Esophagus squamous epithelium (tissue), 5 donors: ENCODE data around the gene HPCAL4. TPM values are rescaled to one million over a fixed set of nuclear protein-coding genes. Genes with fewer than 3 reads are reported as not detected.

Source experiments
- DNase-seq: peaks from one replicate; lab custom pipeline; 2025; lab: John Stamatoyannopoulos, UW
- H3K27ac ChIP-seq, 4 donors: fragments of 200-600 bp; sonication (generic); one replicate each; pipeline ENCODE4 v1.5.1; 2016 to 2019; ENCODE audit warnings: mild to moderate bottlenecking in 1 of 4
- H3K27me3 ChIP-seq, 4 donors: fragments of 200-600 bp; sonication (generic); 1 replicate in 3 of 4; 2 replicates in 1 of 4; pipeline versions ENCODE4 v1.5.1 to v1.6.0; 2017 to 2021; ENCODE audit warnings: antibody characterized with exemption in 1 of 4
- H3K36me3 ChIP-seq, 3 donors: fragments of 200-600 bp; sonication (generic); one replicate each; pipeline ENCODE4 v1.5.1; 2016 to 2019
- H3K4me1 ChIP-seq, 3 donors: fragments of 200-600 bp; sonication (generic); one replicate each; pipeline ENCODE4 v1.5.1; 2017 to 2019
- H3K4me3 ChIP-seq, 4 donors: fragments of 200-600 bp; sonication (generic); 1 replicate in 3 of 4; 2 replicates in 1 of 4; pipeline ENCODE4 v1.5.1; 2016 to 2019; ENCODE audit warnings: mild to moderate bottlenecking in 2 of 4, moderate library complexity in 1 of 4
- H3K9me3 ChIP-seq, 3 donors: fragments of 200-600 bp; sonication (generic); one replicate each; pipeline ENCODE4 v1.5.1; 2016 to 2019
- CTCF ChIP-seq, 6 experiments: fragments of 450-650 bp in 4 of 6; fragments of 200-600 bp in 2 of 6; sonication (generic) in 2 of 6; IDR thresholded peaks; one replicate each; pipeline ENCODE4 v1.5.1; 2016 to 2019; ENCODE audit warnings: antibody characterized with exemption in 6 of 6, mild to moderate bottlenecking in 4 of 6, moderate library complexity in 4 of 6
- POLR2A ChIP-seq, 4 donors: fragments of 450-650 bp; IDR thresholded peaks; one replicate each; pipeline ENCODE4 v1.6.1; 2017; ENCODE audit warnings: antibody characterized with exemption in 4 of 4, mild to moderate bottlenecking in 4 of 4, moderate library complexity in 3 of 4
- WGBS, 2 donors: methylation state at CpG; one replicate each; pipeline ENCODE4 v1.1.5; 2018; 5-methylcytosine and 5-hydroxymethylcytosine counted together
- intact Hi-C: fragments of 100-400 bp; cut with DNase I; formaldehyde crosslinking; loops from one replicate; pipeline ENCODE4 v1.15.0; 2022
- total RNA-seq, 4 donors: library from RNA; depleted of rRNA; stranded (reverse); fragments of >200 nt; gene quantifications; one replicate each; pipeline ENCODE4 v1.1.0, GENCODE V29; 2016
- donor health status: DM: yes; HTN: yes; CAD: no.

HPCAL4 gene
- total RNA-seq, 4 donors from 2014 or later: 0.19 to 0.41 TPM; not detected in 2

- Histone ChIP-seq H3K4me1 (peaks cover 8 to 24% (median 14%) of the 10 kb centered on the region in 3 donors), H3K27ac (peak within 1 kb of the TSS in 3 of 4 donors; percentile 55 to 64 (median 57)), H3K36me3 (no peaks in the 10 kb centered on the region), H3K4me3 (peak within 1 kb of the TSS; percentile 11 to 67 (median 46)), H3K9me3 (no peaks in the 10 kb centered on the region), H3K27me3 (peaks cover 5 to 63% (median 9%) of the 10 kb centered on the region in 4 donors)
- DNase-seq: no peak
- intact Hi-C loops: no loop called here
- no peak for TF ChIP-seq POLR2A (IDR thresholded peaks at IDR 0.05)
- no peak for TF ChIP-seq CTCF (IDR thresholded peaks at IDR 0.05)
- WGBS, 2 donors: 2 to 6% methylated on average over 11 to 17 of the region's 55 CpGs
Observed at GRCh38 chr1:39671793-39672550, 19.3 kb downstream of the HPCAL4 start, which contains the start of gene NT5C1A. Gene NT5C1A (minus strand): TSS chr1:39672107. CDS start chr1:39672038, 69 bp downstream.

DNA sequence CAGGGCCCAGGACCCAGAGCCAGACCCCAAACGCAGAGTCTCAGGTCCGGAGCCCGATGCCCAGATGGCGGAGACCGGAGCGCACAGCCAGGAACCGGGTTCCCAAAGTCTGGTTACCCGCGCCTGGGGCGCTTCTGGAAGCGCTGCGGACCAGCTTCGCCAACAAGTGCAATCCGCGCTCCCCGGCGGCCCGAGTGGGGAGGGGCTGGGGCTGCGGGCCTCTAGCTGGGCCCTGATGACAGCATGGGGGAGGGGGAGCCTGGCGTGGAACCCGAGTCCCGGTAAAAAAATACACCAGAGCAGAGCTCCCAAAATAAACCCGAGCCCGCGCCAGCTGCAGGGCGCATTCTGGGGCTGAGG, 19.8 kb downstream of the HPCAL4 start:
- peak overlapping the region in 3 of 4 donors; percentile 55 to 64 (median 57) for H3K27ac ChIP-seq
- TF ChIP-seq POLR2A (IDR thresholded peaks at IDR 0.05): no peak
- TF ChIP-seq CTCF (IDR thresholded peaks at IDR 0.05): no peak
- peak overlapping the region; percentile 11 to 67 (median 46) for H3K4me3 ChIP-seq

GRCh38 chr1:39670689-39671088, 20.5 kb downstream of the HPCAL4 start:
- DNase-seq: no peak
- intact Hi-C loops: no loop called here
- Histone ChIP-seq H3K36me3 (no peaks in the 10 kb centered on the region), H3K4me3 (no peak overlapping the region), H3K27ac (no peak overlapping the region), H3K9me3 (no peaks in the 10 kb centered on the region), H3K27me3 (peaks cover 5 to 66% (median 9%) of the 10 kb centered on the region in 4 donors), H3K4me1 (peaks cover 8 to 24% (median 14%) of the 10 kb centered on the region in 3 donors)
- WGBS, 2 donors: 63 to 64% methylated on average over 1 of the region's 1 CpG
- no peak for TF ChIP-seq POLR2A (IDR thresholded peaks at IDR 0.05)
- TF ChIP-seq CTCF (IDR thresholded peaks at IDR 0.05): no peak

More for the DNA sequence above, 19.8 kb downstream of the HPCAL4 start:
- intact Hi-C loops: no loop called here
- H3K36me3 ChIP-seq: no peaks in the 10 kb centered on the region
- peaks cover 5 to 63% (median 9%) of the 10 kb centered on the region in 4 donors for H3K27me3 ChIP-seq
- WGBS, 2 donors: no CpG with 5 or more reads among the region's 26 CpGs
- no peak for DNase-seq
- H3K4me1 ChIP-seq: peaks cover 8 to 24% (median 14%) of the 10 kb centered on the region in 3 donors
- H3K9me3 ChIP-seq: no peaks in the 10 kb centered on the region

GRCh38 chr1:39668894-39669293, 22.3 kb downstream of the HPCAL4 start:
- WGBS, 2 donors: 90 to 92% methylated on average over 2 to 3 of the region's 3 CpGs
- Histone ChIP-seq H3K4me1 (peaks cover 8 to 24% (median 14%) of the 10 kb centered on the region in 3 donors), H3K4me3 (no peak overlapping the region), H3K36me3 (no peaks in the 10 kb centered on the region), H3K9me3 (no peaks in the 10 kb centered on the region), H3K27me3 (peaks cover 5 to 73% (median 9%) of the 10 kb centered on the region in 4 donors), H3K27ac (no peak overlapping the region)
- TF ChIP-seq POLR2A (IDR thresholded peaks at IDR 0.05) (no peak), CTCF (IDR thresholded peaks at IDR 0.05) (no peak)
- intact Hi-C loops: no loop called here
- no peak for DNase-seq

- no peaks in the 10 kb centered on the region for H3K9me3 ChIP-seq
- DNase-seq: no peak
- no peaks in the 10 kb centered on the region for H3K36me3 ChIP-seq
- H3K27me3 ChIP-seq: peaks cover 5 to 69% (median 9%) of the 10 kb centered on the region in 4 donors
- no peak overlapping the region for H3K27ac ChIP-seq
- intact Hi-C loops: no loop called here
- TF ChIP-seq POLR2A (IDR thresholded peaks at IDR 0.05) (no peak), CTCF (IDR thresholded peaks at IDR 0.05) (no peak)
- peaks cover 8 to 24% (median 14%) of the 10 kb centered on the region in 3 donors for H3K4me1 ChIP-seq
- no peak overlapping the region for H3K4me3 ChIP-seq
- 71% methylated on average over 1 of the region's 3 CpGs; no CpG with 5 or more reads in 1 of the 2 donors for WGBS, 2 donors
Observed at GRCh38 chr1:39668111-39668510, 23.1 kb downstream of the HPCAL4 start.
